VCaP (cell line): Measurements from ENCODE around the gene TENM3.

ENCODE experiments used
- H3K27ac ChIP-seq: fragments of 450-650 bp; 2 replicates; pipeline ENCODE4 v1.5.1; 2017
- CTCF ChIP-seq: fragments of 450-650 bp; conservative IDR thresholded peaks from 2 replicates; pipeline ENCODE4 v1.5.1; 2017; ENCODE audit warnings: mild to moderate bottlenecking, moderate library complexity

The TENM3 gene

GRCh38 chr4:182280436-182281111 lies 37.4 kb downstream of the TENM3 start:
- no peak overlapping the region for H3K27ac ChIP-seq
- TF ChIP-seq CTCF, result no peak

GRCh38 chr4:182286035-182286434 lies 42.8 kb downstream of the TENM3 start:
- no peak overlapping the region for H3K27ac ChIP-seq
- TF ChIP-seq CTCF, result no peak

- H3K27ac ChIP-seq, result no peak overlapping the region
- TF ChIP-seq CTCF, result no peak
Measured at GRCh38 chr4:182286931-182287330, 43.7 kb downstream of the TENM3 start.

- H3K27ac ChIP-seq, result no peak overlapping the region
- no peak for TF ChIP-seq CTCF
Measured at GRCh38 chr4:182288534-182288933, 45.3 kb downstream of the TENM3 start.

GRCh38 chr4:182289809-182290208 lies 46.6 kb downstream of the TENM3 start:
- TF ChIP-seq CTCF, result no peak
- H3K27ac ChIP-seq, result no peak overlapping the region

- TF ChIP-seq CTCF, result no peak
- H3K27ac ChIP-seq, result no peak overlapping the region
Measured at GRCh38 chr4:182291175-182291574, 48.0 kb downstream of the TENM3 start.

GRCh38 chr4:182291597-182292270 lies 48.5 kb downstream of the TENM3 start:
- TF ChIP-seq CTCF, result no peak
- no peak overlapping the region for H3K27ac ChIP-seq
